GM23248 (cell line): ENCODE data around the gene SETBP1.

ENCODE experiments used
- EZH2 ChIP-seq: fragments of 200-600 bp; sonication (generic); IDR thresholded peaks from 2 replicates; pipeline ENCODE4 v1.6.1; 2018; ENCODE audit warnings: antibody characterized with exemption, mild to moderate bottlenecking; ENCODE audit not compliant: insufficient read depth, poor library complexity, severe bottlenecking
- EZH2phosphoT487 ChIP-seq: fragments of 200-600 bp; sonication (generic); IDR thresholded peaks from 2 replicates; pipeline ENCODE4 v1.6.1; 2018; ENCODE audit warnings: antibody characterized with exemption, moderate library complexity, mild to moderate bottlenecking, low read depth; ENCODE audit not compliant: insufficient read depth

GRCh38 chr18:44805643-44806042 is 125.0 kb downstream of the SETBP1 start:
- TF ChIP-seq EZH2phosphoT487 (no peak), EZH2 (no peak)
